Renal cortical epithelial cell (primary cell): ENCODE results near the gene KDM7A. TPM values are rescaled to one million over a fixed set of nuclear protein-coding genes. Genes with fewer than 3 reads are reported as not detected.
A peak's percentile ranks its signal among the peaks of the same experiment; 100 is the strongest.

ENCODE experiments used
- DNase-seq: peaks from one replicate; pipeline ENCODE4 v3.0.0-alpha.2; 2011; ENCODE audit warnings: low read depth
- total RNA-seq: library from RNA; depleted of rRNA; stranded (reverse); fragments of >200 nt; gene quantifications from 2 replicates; pipeline ENCODE4 v1.2.3, GENCODE V29; 2014

The KDM7A gene
- total RNA-seq, 1 donor from 2014 or later, result 7.2 TPM

- no peak for DNase-seq
These were observed 94.0 kb downstream of the KDM7A start for GRCh38 chr7:140082770-140083169.

DNA sequence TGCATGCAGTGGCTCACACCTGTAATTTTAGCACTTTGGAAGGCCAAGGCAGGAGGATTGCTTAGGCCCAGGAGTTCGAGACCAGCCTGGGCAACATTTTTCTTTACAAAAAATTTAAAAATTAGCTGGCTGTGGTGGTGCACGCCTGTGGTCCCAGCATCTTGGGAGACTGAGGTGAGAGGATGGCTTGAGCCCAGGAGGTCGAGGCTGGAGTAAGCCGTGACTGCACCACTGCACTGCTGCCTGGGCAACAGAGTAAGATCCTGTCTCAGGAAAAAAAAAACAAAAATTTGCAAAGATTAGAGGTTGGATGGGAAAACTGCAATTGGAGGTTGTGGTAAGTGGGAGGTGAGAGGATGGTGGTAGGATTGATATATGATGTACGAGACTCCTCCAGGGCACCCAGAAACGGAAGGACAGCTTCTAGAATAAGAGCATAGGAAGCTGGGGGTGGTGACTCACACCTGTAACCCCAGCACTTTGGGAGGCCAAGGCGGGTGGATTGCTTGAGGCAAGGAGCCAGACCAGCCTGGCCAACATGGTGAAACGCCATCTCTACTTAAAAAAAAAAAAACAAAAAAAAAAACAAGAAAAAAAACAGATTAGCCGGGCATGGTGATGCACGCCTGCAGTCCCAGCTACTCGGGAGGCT is 94.9 kb downstream of the KDM7A start:
- DNase-seq, result no peak

- DNase-seq, result no peak
These were observed 95.9 kb downstream of the KDM7A start for GRCh38 chr7:140080919-140081318.

GRCh38 chr7:140079121-140079536 is 97.7 kb downstream of the KDM7A start:
- DNase-seq, result peak; percentile 35

GRCh38 chr7:140078392-140078791 is 98.4 kb downstream of the KDM7A start:
- no peak for DNase-seq

- no peak for DNase-seq
These were observed 102.0 kb downstream of the KDM7A start for GRCh38 chr7:140074780-140075179.

DNA sequence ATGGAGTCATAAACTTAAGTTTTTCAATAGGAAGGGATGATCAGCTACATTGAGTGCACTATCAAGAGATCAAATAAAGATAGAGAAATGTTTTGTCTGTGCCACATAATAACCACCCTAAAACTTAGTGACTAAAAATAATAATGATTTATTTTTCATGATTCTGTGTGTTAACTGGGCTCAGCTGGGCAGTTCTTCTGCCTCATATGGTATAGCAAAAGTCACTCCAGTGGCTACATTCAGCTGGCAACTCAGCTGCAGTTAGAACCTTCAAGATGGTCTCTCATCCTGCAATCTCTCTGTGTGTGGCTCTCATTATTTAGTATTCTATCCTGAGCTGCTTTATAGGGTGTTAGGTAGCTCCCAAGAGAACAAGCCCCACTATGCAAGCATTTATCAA is 106.2 kb downstream of the KDM7A start:
- no peak for DNase-seq

DNA sequence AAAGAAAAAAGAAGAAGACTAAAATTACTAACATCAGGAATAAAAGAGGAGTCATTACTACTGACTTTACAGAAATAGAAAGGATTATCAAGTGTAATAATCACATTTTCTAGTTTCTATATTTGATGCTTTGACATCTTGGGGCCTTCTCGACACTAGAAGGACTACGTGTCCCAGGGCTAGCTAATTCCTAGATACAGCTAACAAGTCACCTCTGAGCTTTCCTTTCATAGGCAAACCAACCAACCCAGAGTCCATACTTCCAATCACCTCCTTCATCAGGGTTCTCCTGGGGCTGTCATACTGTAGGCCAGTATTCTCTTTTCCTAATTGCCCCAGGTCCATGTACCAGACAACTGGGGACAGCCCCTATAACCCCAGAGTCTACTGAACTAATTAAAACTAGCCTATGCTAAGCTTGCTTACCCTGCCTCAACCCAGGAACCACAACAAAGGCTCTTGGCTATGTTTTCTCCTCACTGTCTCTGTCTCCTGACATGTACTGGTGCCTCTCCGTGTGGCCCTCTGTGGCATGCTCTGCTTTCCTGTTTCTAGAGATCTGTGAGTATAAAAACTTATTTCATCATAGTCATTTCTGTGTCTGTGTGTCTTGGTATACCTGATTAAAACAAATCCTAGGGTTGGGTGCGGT is 107.4 kb downstream of the KDM7A start:
- DNase-seq, result no peak

DNA sequence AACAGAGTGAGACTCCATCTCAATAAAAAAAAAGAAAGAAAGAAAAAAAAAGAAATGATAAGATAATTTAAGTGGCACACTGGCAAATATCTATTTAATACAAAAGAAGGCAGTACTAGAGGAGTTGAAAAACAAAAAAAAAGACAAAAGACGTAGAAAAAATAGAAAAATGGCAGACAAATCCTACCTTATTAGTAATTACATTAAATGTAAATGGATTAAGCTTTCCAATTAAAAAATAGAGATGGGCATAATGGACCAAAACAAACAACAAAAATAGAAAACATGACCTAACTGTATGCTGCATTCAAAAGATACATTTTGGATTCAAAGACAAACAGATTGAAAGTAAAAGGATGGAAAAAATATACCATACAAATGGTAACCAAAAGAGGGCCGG is 108.8 kb downstream of the KDM7A start:
- DNase-seq, result no peak

- DNase-seq, result no peak
These were observed 109.7 kb downstream of the KDM7A start for GRCh38 chr7:140067052-140067451.

- peak; percentile 41 for DNase-seq
These were observed 114.1 kb downstream of the KDM7A start, which contains the start of gene PARP12 for GRCh38 chr7:140062528-140063299. Gene PARP12, minus strand, starts transcription at chr7:140062951. Its CDS starts 104 bp downstream, at chr7:140062847.

DNA sequence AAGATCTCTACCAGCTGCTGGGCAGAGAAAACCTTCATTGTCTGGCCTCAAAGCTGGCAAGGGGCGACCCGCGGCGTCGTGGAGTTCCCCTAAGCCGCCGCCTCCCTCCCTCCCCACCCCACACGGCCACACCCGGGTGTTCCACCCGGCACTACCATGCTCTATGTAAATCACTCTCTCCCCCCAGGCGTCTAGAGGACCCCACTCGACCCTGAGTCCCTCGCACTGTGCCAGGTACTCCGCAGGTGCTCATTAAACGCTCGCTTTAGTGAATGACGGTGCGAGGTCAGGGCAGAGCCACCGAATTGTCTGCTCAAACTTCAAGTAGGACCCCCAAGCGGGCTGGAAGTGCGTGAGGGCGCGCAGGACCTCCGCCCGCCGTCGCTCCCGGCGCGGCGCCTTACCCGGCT is 114.7 kb downstream of the KDM7A start:
- no peak for DNase-seq

DNA sequence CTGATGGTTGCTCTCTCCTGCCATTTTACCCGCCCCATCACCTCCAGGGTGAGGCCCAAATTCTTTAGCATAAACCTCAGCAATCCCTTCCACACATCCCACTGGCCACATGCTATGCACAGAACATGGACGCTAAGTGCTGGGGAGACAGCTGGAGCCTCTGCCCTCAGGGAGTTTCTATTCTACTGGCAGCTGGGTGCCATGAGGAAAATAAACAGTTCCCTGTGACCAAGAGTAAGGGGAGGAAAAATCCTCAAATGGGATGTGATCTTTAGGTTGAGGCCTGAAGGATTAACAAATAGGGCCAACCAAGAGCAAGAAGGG is 115.2 kb downstream of the KDM7A start:
- DNase-seq, result no peak

- no peak for DNase-seq
These were observed 115.8 kb downstream of the KDM7A start for GRCh38 chr7:140060788-140061606.

GRCh38 chr7:140060243-140060630 is 116.5 kb downstream of the KDM7A start:
- peak; percentile 18 for DNase-seq

DNA sequence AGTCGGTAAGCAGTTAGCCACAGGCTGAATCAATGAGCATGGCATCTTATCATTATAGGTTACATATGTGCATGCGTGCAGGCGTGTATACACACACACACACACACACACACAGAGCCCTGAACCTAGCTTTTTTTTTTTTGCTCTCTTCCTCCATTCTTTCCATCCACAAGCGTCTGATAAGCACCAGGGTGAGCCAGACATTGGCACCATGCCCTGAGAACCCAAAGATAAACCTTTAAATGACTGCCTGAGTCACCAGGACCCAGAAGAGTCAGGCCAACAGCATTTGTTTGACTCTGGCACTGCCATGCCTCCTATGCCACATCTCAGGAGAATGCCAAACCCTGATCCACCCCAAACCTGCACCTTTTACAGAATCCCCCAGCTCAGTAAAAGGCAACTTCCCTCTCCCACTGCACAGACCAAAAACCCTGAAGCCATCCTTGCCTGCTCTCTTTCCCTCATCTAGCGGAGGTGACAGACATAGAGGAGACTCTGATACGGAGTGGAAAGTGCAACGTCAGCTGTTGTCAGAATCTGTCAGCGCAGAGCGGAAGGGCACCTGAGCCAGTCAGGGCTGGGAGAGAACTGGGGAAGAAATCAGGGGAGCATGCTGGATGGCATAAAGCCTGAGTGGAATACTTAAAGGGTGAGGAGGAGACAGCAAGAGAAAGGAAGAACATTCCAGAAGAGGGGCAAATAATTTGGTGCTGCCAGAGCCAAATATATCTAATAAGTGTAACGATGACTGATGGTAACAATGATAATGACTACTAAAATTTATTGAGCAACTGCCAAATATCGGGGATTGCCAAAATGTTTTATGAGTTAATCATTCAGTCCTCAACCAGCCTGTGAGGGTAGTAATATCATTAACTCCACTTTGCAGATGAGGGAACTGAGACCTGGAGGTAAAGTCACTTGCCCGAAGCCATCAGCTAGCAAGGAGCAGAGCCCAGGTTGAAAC is 117.2 kb downstream of the KDM7A start:
- peak; percentile 88 for DNase-seq

- no peak for DNase-seq
These were observed 118.3 kb downstream of the KDM7A start for GRCh38 chr7:140058517-140058916.

DNA sequence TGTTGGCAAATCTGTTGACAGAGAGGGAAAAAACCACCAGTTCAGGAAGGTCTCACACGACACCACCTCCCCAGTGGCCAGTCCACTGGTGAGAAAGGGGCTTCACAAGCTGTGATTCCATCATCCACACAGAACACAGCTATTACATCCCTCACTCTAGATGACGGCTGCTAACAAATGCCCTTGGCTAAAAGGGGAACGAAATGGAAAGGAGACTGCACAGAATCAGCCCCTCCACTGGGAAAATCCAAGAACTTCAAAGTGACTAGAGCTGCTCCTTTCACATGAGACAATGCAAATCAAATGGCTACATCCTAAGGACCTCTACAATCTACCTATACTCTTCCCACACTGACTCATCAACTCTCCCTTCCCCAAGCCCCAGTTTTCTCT is 119.6 kb downstream of the KDM7A start:
- no peak for DNase-seq

DNA sequence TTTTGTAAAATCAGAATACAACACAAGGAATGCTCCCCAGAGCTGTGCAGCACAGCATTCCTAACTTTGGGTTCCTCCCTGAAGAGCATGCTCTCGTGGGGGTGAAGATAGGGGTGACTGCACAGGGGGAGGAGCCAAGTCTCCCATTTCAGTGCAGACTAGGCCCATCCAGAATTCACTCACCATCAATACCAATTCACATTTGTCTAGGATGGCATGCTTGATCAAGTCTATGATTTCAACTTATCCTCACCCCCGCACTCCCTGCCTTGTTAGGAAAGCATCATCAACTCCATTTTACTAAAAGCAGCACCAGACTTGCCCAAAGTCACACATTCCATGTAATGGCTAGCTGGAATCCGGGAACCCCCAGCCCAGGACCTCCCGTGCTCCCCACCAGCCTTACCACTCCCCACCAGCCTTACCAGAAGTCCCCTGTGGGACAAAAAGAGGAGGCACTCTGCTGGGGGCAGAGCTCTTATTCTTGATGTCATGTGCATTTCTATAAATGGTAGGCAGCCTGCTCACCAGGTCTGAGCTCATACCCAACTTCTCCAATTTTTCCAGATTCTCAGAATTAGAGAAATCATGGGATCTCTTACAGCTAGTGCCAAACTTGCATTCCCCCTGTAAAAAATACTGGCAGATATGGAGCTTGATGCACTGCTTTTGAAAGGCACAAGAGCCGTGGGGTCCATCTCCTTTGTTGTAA is 120.2 kb downstream of the KDM7A start:
- DNase-seq, result no peak

GRCh38 chr7:140055833-140056232 is 121.0 kb downstream of the KDM7A start:
- no peak for DNase-seq
